HG02884 (cell line): ENCODE results near the gene SMAP1.

ENCODE experiments used
- ATAC-seq: cut with Tn5 transposase; IDR thresholded peaks from one replicate; pipeline ENCODE4 v1.9.1; 2021; ENCODE audit warnings: mild to moderate bottlenecking, moderate library complexity; ENCODE audit not compliant: unreplicated experiment

Gene SMAP1

GRCh38 chr6:70839286-70840266 is 171.9 kb downstream of the SMAP1 start:
- peak; percentile 69 for ATAC-seq

- ATAC-seq: no peak
Observed at GRCh38 chr6:70841112-70841511, 173.4 kb downstream of the SMAP1 start.

- ATAC-seq: no peak
Observed at GRCh38 chr6:70842541-70842940, 174.9 kb downstream of the SMAP1 start.

- no peak for ATAC-seq
Observed at GRCh38 chr6:70843328-70843918, 175.7 kb downstream of the SMAP1 start.

GRCh38 chr6:70844301-70844700 is 176.6 kb downstream of the SMAP1 start:
- ATAC-seq: no peak

GRCh38 chr6:70846207-70846835 is 178.6 kb downstream of the SMAP1 start:
- no peak for ATAC-seq

- ATAC-seq: no peak
Observed at GRCh38 chr6:70847106-70848084, 179.7 kb downstream of the SMAP1 start.

GRCh38 chr6:70849348-70850069 is 181.8 kb downstream of the SMAP1 start:
- no peak for ATAC-seq

- no peak for ATAC-seq
Observed at GRCh38 chr6:70852667-70853246, 185.1 kb downstream of the SMAP1 start.

GRCh38 chr6:70857387-70858077 is 189.8 kb downstream of the SMAP1 start:
- ATAC-seq: peak; percentile 100

- no peak for ATAC-seq
Observed at GRCh38 chr6:70860045-70860444, 192.4 kb downstream of the SMAP1 start.

GRCh38 chr6:70860920-70861319 is 193.2 kb downstream of the SMAP1 start:
- ATAC-seq: no peak

- ATAC-seq: no peak
Observed at GRCh38 chr6:70863343-70863742, 195.7 kb downstream of the SMAP1 start.

GRCh38 chr6:70864401-70864800 is 196.7 kb downstream of the SMAP1 start:
- ATAC-seq: no peak

- no peak for ATAC-seq
Observed at GRCh38 chr6:70872469-70872868, 204.8 kb downstream of the SMAP1 start.

- no peak for ATAC-seq
Observed at GRCh38 chr6:70874181-70874913, 206.7 kb downstream of the SMAP1 start.

- no peak for ATAC-seq
Observed at GRCh38 chr6:70879496-70879895, 211.8 kb downstream of the SMAP1 start.
